Activated T-cell treated with anti-CD3 and anti-CD28 coated beads, Interleukin-2, amount 50 U/mL, for 72 hours (primary cell): ENCODE results near the gene DEGS2. TPM values are rescaled to one million over a fixed set of nuclear protein-coding genes. Genes with fewer than 3 reads are reported as not detected.

Experiments used
- ATAC-seq, 2 donors: fragments of 150-1000 bp; cut with Tn5 transposase; replicated peaks in 1 of 2; 2 replicates each; pipeline ENCODE4 v1.10.0; 2021; ENCODE audit warnings: moderate library complexity in 2 of 2, mild to moderate bottlenecking in 1 of 2
- DNase-seq, 2 donors: peaks; one replicate each; pipeline ENCODE4 v3.0.0; 2021 to 2022; ENCODE audit warnings: mixed read lengths in 1 of 2
- H3K27ac Mint-ChIP-seq: one replicate; pipeline ENCODE4 v1.8.0; 2022; ENCODE audit warnings: mild to moderate bottlenecking, moderate library complexity, mixed read lengths
- H3K27me3 Mint-ChIP-seq: one replicate; pipeline ENCODE4 v1.8.0; 2022; ENCODE audit warnings: low read depth, mixed read lengths
- H3K36me3 Mint-ChIP-seq, 2 donors: one replicate each; pipeline ENCODE4 v1.8.0; 2022; ENCODE audit warnings: mixed read lengths in 2 of 2, mild to moderate bottlenecking in 1 of 2; ENCODE audit not compliant: insufficient read depth in 2 of 2
- H3K4me1 Mint-ChIP-seq: one replicate; pipeline ENCODE4 v1.8.0; 2022; ENCODE audit warnings: low read depth, mixed read lengths
- H3K4me3 Mint-ChIP-seq, 2 donors: one replicate each; pipeline ENCODE4 v1.8.0; 2022; ENCODE audit warnings: mild to moderate bottlenecking in 2 of 2, mixed read lengths in 2 of 2, moderate library complexity in 2 of 2
- H3K9me3 Mint-ChIP-seq, 2 donors: one replicate each; pipeline ENCODE4 v1.8.0; 2022; ENCODE audit warnings: mixed read lengths in 2 of 2
- total RNA-seq, 2 donors: library from RNA; stranded (reverse); gene quantifications; one replicate each; pipeline ENCODE4 v1.2.3, GENCODE V29; 2022

The DEGS2 gene
- total RNA-seq, 2 donors from 2014 or later: 1.8 to 4.2 TPM

DNA sequence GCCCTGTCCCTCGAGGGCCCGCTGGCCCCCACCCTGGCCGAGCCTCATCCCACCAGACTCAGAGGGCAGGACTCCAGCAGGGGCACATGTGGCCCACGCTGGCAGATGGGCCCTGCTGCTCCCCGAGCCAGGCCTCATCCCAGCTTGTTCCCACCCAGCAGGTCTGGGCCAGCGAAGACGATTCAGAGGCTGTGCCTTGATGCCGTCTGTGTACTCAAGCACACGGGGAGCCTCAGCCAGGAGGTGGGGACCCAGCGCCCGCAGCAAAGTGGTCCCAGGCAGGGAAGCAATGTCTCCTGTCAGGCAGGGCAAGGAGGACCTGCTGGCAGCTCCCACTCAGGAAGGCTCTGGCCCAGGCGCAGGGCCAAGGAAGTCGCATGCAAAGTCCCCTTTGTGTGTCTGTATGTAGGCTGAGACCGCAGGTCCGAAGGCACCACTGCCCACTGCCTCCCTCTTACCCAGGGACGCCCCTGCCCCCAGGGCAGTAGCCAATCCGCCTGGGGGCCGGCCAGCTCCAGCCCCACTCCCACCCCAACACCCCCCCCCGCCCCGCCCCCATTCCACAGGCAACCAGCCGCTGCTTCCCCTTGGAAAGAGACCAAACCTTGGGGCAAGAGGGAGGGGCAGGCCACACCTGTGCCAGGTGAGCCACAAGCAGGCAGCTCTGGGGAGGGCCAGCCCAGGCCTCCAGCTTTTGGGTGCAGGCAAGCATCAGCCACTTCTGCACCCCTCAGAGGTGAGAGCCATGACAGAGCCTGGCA lies 9.4 kb downstream of the DEGS2 start:
- no peak for DNase-seq
- no peak for ATAC-seq
- H3K36me3 Mint-ChIP-seq: peaks cover 3 to 4% of the 10 kb centered on the region in 2 donors
- H3K27ac Mint-ChIP-seq: no peak overlapping the region
- H3K4me1 Mint-ChIP-seq: peaks cover 7% of the 10 kb centered on the region
- peaks cover 0 to 2% of the 10 kb centered on the region in 2 donors for H3K9me3 Mint-ChIP-seq
- no peak overlapping the region for H3K4me3 Mint-ChIP-seq
- no peaks in the 10 kb centered on the region for H3K27me3 Mint-ChIP-seq

DNA sequence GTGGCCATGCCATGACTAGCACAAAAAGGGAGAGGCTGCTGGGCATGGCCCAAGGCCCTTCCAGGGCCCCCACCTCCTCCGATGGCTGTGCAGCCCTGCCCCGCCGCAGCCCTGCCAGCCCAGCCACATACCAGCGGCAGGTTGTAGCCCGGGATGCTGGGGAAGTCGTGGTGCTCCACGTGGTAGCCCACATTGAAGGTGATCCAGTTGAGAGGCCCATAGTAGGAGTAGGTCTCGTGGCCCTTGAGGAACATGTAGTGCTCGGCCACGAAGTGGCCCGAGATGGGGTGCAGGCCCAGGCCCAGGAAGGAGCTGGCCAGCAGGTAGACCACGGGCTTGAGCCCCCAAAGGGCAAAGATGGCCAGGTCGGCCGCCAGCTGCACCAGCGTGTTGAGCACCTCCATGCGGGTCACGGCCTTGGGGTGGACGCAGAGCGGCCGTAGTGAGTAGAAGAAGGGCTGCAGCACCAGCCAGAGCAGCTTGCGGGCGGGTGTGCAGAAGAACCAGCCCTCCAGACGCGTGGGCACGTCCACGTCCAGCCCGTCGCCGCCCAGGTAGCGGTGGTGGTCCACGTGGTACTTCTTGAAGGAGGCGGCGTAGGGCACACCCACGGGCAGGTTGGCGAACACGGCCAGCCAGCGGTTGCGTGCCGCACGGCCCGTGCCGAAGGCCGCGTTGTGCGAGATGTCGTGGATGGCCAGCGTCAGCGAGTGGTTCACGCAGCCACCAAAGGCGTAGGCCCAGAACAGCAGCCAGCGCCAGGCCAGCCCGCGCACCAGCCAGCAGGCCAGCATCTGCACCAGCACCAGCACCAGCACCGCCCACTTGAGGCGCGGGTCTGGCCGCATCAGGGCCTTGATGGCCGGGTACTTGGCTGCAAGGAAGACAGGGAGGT lies 10.4 kb downstream of the DEGS2 start:
- no peak for ATAC-seq
- Mint-ChIP-seq H3K4me1 (peaks cover 7% of the 10 kb centered on the region), H3K36me3 (peaks cover 0 to 2% of the 10 kb centered on the region in 2 donors), H3K27ac (peak overlapping the region; percentile 33), H3K9me3 (no peaks in the 10 kb centered on the region), H3K4me3 (no peak overlapping the region), H3K27me3 (no peaks in the 10 kb centered on the region)
- DNase-seq: no peak

DNA sequence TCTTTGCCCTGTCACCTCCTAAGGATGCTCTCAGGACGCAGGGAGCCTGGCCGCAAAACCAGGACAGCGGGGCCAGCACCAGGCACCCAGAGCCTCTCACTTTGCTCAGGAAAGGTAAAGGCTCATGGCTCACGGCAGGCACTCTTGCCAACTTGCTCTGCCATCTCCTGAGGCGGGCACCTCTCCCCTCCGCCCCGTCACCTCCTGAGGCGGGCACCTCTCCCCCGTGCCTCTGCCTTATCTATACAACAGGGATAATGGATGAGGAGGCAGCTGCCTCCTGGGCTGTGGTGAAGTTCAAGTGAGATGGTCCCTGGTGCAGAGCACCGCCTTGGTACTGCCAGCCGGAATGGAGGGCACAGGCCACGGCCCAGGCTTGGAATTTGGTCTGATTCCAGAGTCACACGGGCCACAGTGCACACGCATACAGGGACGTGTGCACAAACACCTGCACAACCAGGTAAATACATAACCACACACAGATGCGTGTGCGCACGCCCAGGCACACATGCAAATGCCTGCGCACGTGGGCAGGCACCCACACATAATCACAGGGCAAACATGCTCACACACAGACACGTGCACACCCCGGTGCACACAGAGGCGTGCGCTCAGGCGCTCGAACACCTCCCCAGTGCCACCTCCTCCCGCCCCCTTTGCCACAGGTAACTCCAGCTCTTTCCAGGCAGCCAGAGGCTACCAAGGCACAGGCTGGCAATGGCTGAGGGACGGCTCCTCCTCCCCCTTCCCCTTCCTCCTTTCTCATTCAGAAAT lies 11.6 kb downstream of the DEGS2 start:
- Mint-ChIP-seq H3K4me3 (no peak overlapping the region), H3K9me3 (no peaks in the 10 kb centered on the region), H3K27me3 (no peaks in the 10 kb centered on the region), H3K4me1 (peaks cover 7% of the 10 kb centered on the region), H3K27ac (no peak overlapping the region), H3K36me3 (peaks cover 0 to 2% of the 10 kb centered on the region in 2 donors)
- DNase-seq (no peak), ATAC-seq (no peak)

DNA sequence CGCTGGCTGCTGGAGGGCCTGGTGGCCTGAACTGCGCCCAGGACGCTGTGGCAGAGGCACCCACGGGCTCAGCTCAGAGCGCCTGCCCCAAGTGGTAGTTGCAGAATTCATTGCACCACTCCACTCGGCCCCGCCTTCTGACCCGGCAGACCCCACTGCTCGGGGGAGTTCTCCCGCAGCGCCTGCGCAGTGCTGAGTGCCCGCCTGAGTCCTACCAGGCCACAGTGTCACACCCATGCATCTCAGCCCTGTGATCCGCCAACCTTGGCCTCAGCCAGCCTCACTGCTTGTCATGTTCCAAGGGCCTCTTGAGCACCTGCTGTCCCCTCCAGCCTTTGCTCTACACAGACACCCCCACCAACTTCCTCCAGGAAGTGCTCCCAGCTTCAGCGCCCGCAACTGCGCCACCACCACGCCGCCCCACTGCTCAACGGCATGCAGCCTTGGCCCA lies 12.2 kb downstream of the DEGS2 start:
- Mint-ChIP-seq H3K27ac (peak overlapping the region; percentile 42), H3K27me3 (no peaks in the 10 kb centered on the region), H3K4me3 (peak overlapping the region in 1 of 2 donors; percentile 49), H3K9me3 (no peaks in the 10 kb centered on the region), H3K36me3 (peaks cover 0 to 2% of the 10 kb centered on the region in 2 donors), H3K4me1 (peaks cover 7% of the 10 kb centered on the region)
- ATAC-seq (peak; percentile 51 to 61), DNase-seq (peak; percentile 58 to 67)

DNA sequence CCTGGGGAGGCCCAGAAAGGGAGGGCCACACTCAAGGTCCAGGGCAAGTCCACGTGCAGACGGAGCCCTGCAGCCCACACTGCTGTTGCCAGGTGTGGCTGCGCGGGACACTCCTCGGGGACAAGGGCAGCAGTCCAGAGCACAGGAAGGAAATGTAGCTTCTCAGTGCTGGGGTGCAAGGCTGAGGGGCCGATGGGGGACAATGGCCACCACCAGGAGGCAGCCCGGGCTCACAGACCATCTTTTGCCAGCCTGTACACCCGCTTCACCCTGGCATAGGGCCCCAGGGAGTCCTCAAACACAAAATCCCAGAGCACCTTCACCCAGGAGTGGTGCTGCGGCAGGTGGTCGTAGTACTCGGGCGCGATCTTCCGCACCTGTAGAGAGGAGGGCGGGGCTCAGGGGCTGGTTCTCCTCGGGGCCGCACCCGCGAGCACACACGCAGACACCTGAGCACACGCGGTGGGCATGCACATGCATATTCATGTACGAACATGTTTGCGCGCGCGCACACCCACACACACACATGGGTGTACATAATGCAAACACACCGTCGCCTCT lies 12.8 kb downstream of the DEGS2 start:
- Mint-ChIP-seq H3K4me1 (peaks cover 7% of the 10 kb centered on the region), H3K36me3 (peaks cover 0 to 3% of the 10 kb centered on the region in 2 donors), H3K9me3 (no peaks in the 10 kb centered on the region), H3K27ac (no peak overlapping the region), H3K4me3 (peak overlapping the region in 1 of 2 donors; percentile 28), H3K27me3 (no peaks in the 10 kb centered on the region)
- peak; percentile 0 to 7 for ATAC-seq
- no peak for DNase-seq

DNA sequence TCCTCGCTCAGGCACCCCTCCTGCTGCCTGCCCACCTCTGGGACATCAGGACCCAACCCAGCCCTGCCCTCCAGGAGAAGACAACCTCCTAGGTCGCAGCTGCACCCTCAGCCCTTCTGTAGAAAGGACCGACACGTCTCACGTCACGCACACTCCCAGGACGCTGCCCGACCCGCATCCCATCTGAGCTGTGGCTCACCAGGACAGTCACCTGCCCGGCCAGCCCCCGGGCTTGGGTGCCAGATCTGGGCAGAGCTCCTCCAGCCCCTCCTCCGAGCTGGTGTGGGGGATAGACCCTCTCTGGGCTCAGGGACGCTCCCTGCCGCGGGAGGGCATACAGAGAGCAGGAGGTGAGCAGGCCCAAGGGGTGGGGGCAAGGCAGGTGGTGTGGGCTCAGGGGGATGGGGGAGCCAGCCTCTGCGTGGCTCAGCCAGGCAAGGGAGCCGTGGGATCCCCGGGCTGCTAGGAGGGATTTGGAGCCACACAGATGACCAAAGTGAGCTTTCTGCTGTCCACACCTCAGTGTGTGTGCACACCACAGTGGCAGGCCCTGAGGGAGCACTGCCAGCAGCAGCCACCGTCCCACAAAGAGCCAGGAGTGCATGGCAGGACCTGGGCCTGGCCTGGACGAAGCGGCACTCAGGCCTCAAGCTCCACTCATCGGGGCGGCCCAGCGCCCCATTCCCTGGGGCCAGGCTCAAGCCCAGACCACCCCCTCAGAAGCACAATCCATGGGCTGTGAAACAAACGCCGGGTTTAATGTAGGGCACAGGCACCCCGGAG lies 13.6 kb downstream of the DEGS2 start:
- Mint-ChIP-seq H3K4me1 (peaks cover 7% of the 10 kb centered on the region), H3K4me3 (no peak overlapping the region), H3K27ac (no peak overlapping the region), H3K9me3 (no peaks in the 10 kb centered on the region), H3K36me3 (peaks cover 0 to 3% of the 10 kb centered on the region in 2 donors), H3K27me3 (no peaks in the 10 kb centered on the region)
- DNase-seq (no peak), ATAC-seq (no peak)

DNA sequence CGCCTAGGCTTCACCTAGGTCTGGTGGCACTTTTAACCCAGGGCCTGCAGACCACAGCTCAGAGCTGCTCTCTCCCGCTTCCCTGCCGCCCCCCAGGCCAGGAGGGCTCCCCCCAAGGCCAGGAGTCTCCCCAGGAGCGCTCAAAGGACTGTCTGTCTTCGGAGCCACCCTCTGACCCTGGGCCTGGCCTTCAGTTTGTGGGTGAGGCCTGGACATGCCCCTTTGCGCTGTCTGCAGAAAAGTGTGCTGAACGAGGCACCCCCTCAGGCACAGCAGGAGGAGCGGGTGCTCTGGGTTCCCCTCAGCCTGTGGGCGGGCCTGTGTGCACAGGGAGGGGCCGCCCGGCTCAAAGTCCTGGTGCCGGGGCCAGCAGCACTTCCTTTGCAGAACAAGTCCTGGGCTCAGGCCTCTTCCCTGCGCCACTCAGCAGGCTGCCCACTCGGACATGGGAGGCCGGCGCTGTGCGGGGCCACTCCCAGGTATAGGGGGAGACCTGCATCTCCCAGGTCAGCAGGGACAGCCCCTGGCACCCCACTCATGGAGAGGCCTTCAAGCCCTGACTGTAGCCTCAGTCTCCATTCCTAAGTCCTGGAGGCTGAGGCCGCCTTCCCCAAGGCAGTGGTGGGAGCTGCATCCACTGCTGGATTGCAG lies 14.3 kb downstream of the DEGS2 start:
- Mint-ChIP-seq H3K27me3 (no peaks in the 10 kb centered on the region), H3K27ac (no peak overlapping the region), H3K9me3 (no peaks in the 10 kb centered on the region), H3K4me3 (no peak overlapping the region), H3K4me1 (peaks cover 7% of the 10 kb centered on the region), H3K36me3 (peaks cover 0 to 3% of the 10 kb centered on the region in 2 donors)
- DNase-seq (no peak), ATAC-seq (no peak)

DNA sequence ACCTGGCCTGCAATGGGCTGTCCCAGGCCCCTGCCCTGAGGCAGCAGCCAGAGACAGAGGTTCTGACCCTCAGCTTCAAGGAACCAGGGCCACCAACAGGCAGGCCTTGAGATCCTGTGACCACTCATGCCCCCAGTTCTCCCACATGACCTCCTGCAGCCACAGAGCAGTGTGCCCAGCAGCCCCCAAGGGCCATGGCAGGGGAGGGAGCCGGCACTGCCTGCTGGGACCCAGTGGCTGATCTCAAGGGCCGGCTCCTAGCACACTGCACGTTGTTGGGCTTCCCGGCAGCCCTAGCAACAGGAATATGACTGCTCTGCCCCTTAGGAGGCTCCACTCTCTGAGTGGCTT lies 14.8 kb downstream of the DEGS2 start:
- peaks cover 0 to 3% of the 10 kb centered on the region in 2 donors for H3K36me3 Mint-ChIP-seq
- ATAC-seq (no peak), DNase-seq (no peak)
- peaks cover 9% of the 10 kb centered on the region for H3K4me1 Mint-ChIP-seq
- no peak overlapping the region for H3K4me3 Mint-ChIP-seq
- H3K9me3 Mint-ChIP-seq: no peaks in the 10 kb centered on the region
- no peak overlapping the region for H3K27ac Mint-ChIP-seq
- no peaks in the 10 kb centered on the region for H3K27me3 Mint-ChIP-seq

DNA sequence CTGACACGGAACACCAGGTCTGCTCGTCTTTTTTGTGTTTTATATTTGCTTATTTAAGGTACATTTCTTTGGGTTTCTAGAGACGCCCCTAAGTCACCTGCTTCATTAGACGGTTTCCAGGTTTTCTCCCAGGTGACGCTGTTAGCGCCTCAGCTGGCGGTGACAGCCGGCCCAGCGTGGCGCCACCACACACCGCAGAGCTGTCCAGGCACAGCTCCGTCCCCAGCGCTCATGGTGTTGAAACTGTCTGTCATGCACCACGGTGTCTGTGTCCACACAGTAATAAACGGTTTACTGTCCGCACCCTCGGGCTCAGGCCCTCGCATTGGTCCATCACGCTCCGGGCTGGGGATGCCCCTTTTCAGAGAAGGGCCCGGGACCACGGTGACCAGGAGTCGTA lies 15.5 kb downstream of the DEGS2 start:
- H3K4me3 Mint-ChIP-seq: no peak overlapping the region
- ATAC-seq (no peak), DNase-seq (no peak)
- H3K36me3 Mint-ChIP-seq: peaks cover 0 to 3% of the 10 kb centered on the region in 2 donors
- no peaks in the 10 kb centered on the region for H3K9me3 Mint-ChIP-seq
- H3K27ac Mint-ChIP-seq: no peak overlapping the region
- no peaks in the 10 kb centered on the region for H3K27me3 Mint-ChIP-seq
- peaks cover 12% of the 10 kb centered on the region for H3K4me1 Mint-ChIP-seq

DNA sequence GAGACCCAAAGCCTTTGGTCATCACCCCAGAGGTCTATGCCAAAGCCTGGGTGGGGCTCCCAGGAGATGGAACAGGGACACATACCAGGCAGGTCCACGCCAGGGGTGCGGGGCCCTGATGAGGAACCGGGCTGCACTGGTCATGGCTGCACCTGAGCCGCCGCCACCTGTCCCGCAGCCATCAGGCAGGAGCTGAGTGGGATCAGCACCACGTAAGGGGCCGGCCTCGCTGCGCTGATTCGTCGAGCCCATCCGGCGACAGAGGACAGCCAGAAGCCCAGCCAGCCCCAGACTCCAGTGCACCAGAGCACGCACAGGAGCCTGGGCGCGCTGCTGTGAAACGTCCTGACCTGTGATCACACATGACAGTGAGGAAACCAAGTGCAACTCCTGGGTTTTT lies 15.9 kb downstream of the DEGS2 start:
- DNase-seq: no peak
- Mint-ChIP-seq H3K36me3 (peaks cover 0 to 3% of the 10 kb centered on the region in 2 donors), H3K27ac (no peak overlapping the region), H3K4me1 (peaks cover 12% of the 10 kb centered on the region), H3K9me3 (no peaks in the 10 kb centered on the region), H3K27me3 (no peaks in the 10 kb centered on the region), H3K4me3 (no peak overlapping the region)
- ATAC-seq: no peak

DNA sequence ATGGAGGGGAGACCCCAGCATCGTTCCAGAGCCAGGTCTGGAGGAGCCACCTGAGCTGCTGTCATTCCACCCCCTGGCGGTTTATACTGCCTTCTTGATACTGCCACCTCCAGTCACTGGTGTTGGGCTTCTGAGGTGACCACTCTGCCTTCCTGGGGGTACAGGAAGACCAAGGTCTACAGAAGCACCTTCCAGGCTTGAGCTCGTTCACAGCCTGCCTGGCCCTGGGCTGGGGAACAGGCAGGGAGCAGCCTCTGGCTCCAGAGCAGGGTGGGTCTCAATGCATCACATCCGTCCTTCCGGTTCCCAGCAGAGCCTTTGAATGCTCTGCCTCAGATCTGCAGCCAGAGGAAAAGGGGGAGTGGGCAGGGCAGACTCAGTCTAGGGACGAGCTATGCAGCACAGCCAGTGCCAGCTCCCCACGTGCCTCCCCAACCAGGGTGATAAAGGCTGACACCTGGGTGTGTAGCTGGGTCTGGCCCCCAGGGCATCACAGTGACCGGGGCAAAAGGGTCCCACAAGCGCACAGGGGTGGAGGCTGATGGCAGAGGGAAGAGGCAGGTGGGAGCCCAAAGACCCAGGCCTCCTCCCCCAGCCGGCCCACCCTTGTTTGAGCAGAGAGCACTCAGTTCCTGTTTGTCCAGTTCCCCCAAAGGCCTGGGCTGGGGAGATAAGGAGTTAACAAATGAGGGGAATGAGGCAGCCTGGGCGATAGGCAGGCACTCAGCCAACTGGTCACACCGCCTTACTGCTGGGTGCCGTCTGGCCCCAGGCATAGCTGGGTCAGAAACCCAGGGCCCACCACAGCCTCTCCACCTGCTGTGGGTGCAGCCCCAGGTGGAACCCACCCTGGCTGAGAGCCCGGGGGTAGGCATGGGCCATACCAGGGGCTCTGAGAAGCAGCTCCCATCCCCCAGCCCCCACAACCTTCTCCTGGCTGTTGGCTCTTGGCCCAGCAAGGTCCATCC lies 17.1 kb downstream of the DEGS2 start:
- Mint-ChIP-seq H3K4me1 (peaks cover 12% of the 10 kb centered on the region), H3K27me3 (no peaks in the 10 kb centered on the region), H3K27ac (no peak overlapping the region), H3K9me3 (no peaks in the 10 kb centered on the region), H3K4me3 (no peak overlapping the region), H3K36me3 (peaks cover 0 to 5% of the 10 kb centered on the region in 2 donors)
- DNase-seq (no peak), ATAC-seq (no peak)
